ENCODE results near the gene AOC3. TPM values are rescaled to one million over a fixed set of nuclear protein-coding genes. Genes with fewer than 3 reads are reported as not detected.
A peak's percentile ranks its signal among the peaks of the same experiment; 100 is the strongest.

AOC3 gene
- total RNA-seq, 1 experiment from 2014 or later, result 3.5 TPM

DNA sequence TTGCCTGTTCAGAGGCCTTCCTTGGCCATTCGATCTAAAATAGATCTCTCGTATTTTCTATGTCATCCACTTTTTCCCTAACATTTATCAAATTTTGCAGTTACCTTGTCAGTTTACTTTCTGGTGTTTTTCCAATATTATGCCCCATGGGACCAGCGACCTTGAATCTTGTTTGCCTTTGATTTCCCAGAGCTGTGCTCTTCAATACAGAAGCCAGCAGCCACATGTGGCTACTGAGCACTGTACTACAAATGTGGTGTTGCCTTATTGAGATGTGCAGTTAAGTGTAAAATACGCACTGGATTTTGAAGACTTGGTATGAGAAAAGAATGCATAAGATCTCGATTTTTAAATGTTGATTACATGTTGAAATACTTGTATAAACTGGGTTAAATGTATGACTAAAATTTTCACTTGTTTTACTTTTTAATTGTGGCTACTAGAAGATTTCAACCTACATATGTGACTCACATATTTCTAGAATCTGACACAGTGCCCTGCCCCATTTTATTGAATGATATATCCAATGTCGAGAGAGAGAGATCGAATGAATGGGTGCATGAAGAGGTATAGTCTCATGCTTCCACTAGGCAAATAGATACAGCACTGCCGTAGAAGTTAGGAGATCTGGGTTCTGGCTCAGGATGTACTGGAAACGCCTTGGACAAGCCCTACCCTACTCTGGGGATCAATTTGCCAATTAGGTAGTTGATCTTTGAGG lies 18.6 kb upstream of the AOC3 start:
- no TSS peak for BruUV-seq (replicated peaks)
- no peak for DNase-seq
- intact Hi-C loops (cut with micrococcal nuclease; ENCODE audit: unreplicated experiment), result no loop called here

DNA sequence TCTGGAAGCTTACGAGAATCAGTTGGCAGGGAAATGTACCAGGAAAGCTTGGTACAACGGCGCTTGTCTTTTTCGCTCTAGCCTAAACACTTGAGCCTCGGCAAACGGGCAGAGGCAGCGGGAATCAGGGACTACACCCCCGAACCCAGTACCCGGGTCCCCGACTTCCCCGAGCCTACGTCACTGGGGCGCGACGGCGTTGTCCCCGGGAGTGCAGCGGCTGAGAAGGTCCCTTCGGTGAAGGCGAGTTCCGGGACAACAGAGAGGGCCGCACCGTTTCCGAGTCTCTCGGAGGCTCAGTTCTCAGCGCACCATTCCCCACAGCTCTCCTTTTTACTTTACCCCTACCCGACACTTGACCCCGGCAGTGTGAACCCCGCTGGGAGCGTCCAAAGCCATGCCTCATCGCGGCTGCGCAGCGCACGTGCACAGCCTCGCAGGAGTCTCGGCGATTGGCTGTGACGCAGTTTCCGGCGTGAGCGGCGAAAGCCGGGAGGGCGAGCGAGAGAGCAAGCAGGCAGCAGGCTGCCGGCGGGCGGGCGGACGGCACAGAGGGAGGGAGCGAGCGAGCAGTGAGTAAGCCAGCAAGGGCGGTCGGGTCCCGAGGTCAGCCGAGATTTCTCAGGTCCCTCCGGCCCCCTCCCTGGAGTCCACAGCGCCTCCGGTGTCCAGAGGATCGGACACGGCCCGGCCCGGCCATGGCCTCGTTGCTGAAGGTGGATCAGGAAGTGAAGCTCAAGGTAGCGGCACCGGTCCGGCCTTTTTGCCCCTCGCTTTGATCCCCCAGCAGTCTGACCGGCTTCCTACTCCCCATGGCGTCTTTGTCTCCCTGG lies 17.8 kb upstream of the AOC3 start, which contains the start of gene PSME3:
PSME3 (plus strand) TSS at position 464 of the 833 bp plus-strand sequence; CDS start at position 699, 235 bp downstream.
- Mint-ChIP-seq H3K4me1 (ENCODE audit: low read depth, unreplicated experiment) (peaks cover 19% of the 10 kb centered on the region), H3K4me3 (ENCODE audit: low read depth, unreplicated experiment) (peak within 1 kb of the TSS; percentile 88), H3K27ac (ENCODE audit: unreplicated experiment) (peak within 1 kb of the TSS; percentile 96), H3K9me3 (ENCODE audit: low read depth, unreplicated experiment) (no peaks in the 10 kb centered on the region), H3K36me3 (ENCODE audit: insufficient read depth, unreplicated experiment) (peaks cover 57% of the 10 kb centered on the region), H3K27me3 (ENCODE audit: unreplicated experiment) (peaks cover 7% of the 10 kb centered on the region)
- DNase-seq, result peak; percentile 94
- TF ChIP-seq, protein P1, sequence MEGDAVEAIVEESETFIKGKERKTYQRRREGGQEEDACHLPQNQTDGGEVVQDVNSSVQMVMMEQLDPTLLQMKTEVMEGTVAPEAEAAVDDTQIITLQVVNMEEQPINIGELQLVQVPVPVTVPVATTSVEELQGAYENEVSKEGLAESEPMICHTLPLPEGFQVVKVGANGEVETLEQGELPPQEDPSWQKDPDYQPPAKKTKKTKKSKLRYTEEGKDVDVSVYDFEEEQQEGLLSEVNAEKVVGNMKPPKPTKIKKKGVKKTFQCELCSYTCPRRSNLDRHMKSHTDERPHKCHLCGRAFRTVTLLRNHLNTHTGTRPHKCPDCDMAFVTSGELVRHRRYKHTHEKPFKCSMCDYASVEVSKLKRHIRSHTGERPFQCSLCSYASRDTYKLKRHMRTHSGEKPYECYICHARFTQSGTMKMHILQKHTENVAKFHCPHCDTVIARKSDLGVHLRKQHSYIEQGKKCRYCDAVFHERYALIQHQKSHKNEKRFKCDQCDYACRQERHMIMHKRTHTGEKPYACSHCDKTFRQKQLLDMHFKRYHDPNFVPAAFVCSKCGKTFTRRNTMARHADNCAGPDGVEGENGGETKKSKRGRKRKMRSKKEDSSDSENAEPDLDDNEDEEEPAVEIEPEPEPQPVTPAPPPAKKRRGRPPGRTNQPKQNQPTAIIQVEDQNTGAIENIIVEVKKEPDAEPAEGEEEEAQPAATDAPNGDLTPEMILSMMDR (IDR thresholded peaks at IDR 0.05; ENCODE audit: unreplicated experiment), result no peak
- TSS peak; percentile 85 for BruUV-seq (replicated peaks)
- CTCF ChIA-PET, result interaction anchor here (0.6 to 2.6 kb wide), 3 partner anchors 9 to 99 kb away, joined by 3 to 15 read pairs (median 8); partner anchors contain the start of gene BECN1
- intact Hi-C loops (cut with micrococcal nuclease; ENCODE audit: unreplicated experiment), result no loop called here

More for the DNA sequence above, 18.6 kb upstream of the AOC3 start:
- peak overlapping the region; percentile 96 for H3K27ac Mint-ChIP-seq (ENCODE audit: unreplicated experiment)
- CTCF ChIA-PET, result interaction anchor here (2.2 to 2.6 kb wide), 2 partner anchors 8 to 11 kb away, joined by 8 to 15 read pairs; partner anchors contain the start of gene BECN1
- TF ChIP-seq, protein P1 (IDR thresholded peaks at IDR 0.05; ENCODE audit: unreplicated experiment), result no peak
- H3K4me1 Mint-ChIP-seq (ENCODE audit: low read depth, unreplicated experiment), result peaks cover 19% of the 10 kb centered on the region
- H3K9me3 Mint-ChIP-seq (ENCODE audit: low read depth, unreplicated experiment), result no peaks in the 10 kb centered on the region
- peaks cover 14% of the 10 kb centered on the region for H3K27me3 Mint-ChIP-seq (ENCODE audit: unreplicated experiment)
- peak overlapping the region; percentile 88 for H3K4me3 Mint-ChIP-seq (ENCODE audit: low read depth, unreplicated experiment)
- H3K36me3 Mint-ChIP-seq (ENCODE audit: insufficient read depth, unreplicated experiment), result peaks cover 49% of the 10 kb centered on the region

DNA sequence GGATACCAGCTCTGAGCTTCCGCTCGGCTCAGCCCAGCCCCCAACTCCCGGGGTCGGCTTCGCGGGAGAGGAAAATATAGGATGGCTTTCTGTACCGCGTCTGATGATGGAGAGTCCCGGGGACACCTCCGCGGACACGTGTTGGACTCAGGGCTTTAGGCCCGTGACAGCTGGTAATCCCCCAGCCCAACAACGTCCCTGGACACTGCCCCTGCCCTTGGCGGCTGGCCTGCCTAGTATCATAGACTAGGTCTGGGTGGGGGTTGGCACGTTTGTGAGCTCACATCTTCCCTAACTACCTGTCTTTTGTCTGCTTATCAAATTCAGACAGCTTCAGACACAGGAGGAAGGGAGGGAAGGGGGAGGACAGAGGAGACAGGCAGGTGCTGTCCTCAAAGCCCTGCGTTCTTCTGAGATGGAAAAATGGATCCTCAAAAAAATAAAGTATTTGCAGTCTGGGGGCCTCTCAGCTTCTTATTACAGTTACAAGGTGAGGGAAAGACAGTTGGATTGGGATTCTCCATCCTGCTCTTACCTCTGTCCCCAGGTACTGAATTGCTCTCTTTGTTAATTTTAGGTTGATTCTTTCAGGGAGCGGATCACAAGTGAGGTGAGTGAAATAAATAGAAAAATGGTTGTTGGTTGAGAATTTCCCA lies 17.1 kb upstream of the AOC3 start:
- peak overlapping the region; percentile 96 for H3K27ac Mint-ChIP-seq (ENCODE audit: unreplicated experiment)
- no peaks in the 10 kb centered on the region for H3K27me3 Mint-ChIP-seq (ENCODE audit: unreplicated experiment)
- intact Hi-C loops (cut with micrococcal nuclease; ENCODE audit: unreplicated experiment), result no loop called here
- no peak for DNase-seq
- TF ChIP-seq, protein P1 (IDR thresholded peaks at IDR 0.05; ENCODE audit: unreplicated experiment), result no peak
- H3K9me3 Mint-ChIP-seq (ENCODE audit: low read depth, unreplicated experiment), result no peaks in the 10 kb centered on the region
- no TSS peak for BruUV-seq (replicated peaks)
- CTCF ChIA-PET, result interaction anchor here (0.6 to 2.6 kb wide), 5 partner anchors 9 to 357 kb away, joined by 3 to 15 read pairs (median 4); partner anchors contain the start of gene BECN1
- peaks cover 19% of the 10 kb centered on the region for H3K4me1 Mint-ChIP-seq (ENCODE audit: low read depth, unreplicated experiment)
- H3K4me3 Mint-ChIP-seq (ENCODE audit: low read depth, unreplicated experiment), result peak overlapping the region; percentile 88
- peaks cover 64% of the 10 kb centered on the region for H3K36me3 Mint-ChIP-seq (ENCODE audit: insufficient read depth, unreplicated experiment)

DNA sequence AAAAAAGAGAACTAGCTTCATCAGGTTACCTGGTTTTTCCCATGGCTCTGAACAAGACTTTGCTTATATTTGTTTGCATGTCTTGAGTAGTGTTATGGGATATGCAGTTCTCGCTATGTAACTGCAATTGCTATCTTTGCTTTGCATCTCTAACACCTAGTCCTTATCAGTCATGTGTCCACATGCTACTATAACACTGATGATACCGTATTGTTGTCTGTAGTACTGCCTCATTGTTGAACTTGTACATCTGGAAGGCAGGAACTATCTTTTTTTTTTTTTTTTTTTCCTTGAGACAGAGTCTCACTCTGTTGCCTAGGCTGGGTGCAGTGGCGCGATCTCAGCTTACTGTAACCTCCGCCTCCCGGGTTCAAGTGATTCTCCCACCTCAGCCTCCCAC lies 15.3 kb upstream of the AOC3 start:
- no peak overlapping the region for H3K27ac Mint-ChIP-seq (ENCODE audit: unreplicated experiment)
- DNase-seq, result no peak
- peaks cover 19% of the 10 kb centered on the region for H3K4me1 Mint-ChIP-seq (ENCODE audit: low read depth, unreplicated experiment)
- no peaks in the 10 kb centered on the region for H3K9me3 Mint-ChIP-seq (ENCODE audit: low read depth, unreplicated experiment)
- no peak overlapping the region for H3K4me3 Mint-ChIP-seq (ENCODE audit: low read depth, unreplicated experiment)
- CTCF ChIA-PET, result interaction anchor here (0.7 kb wide), 2 partner anchors 336 to 1320 kb away, joined by 3 to 4 read pairs; no protein-coding TSS in a partner anchor
- H3K36me3 Mint-ChIP-seq (ENCODE audit: insufficient read depth, unreplicated experiment), result peaks cover 83% of the 10 kb centered on the region
- BruUV-seq (replicated peaks), result no TSS peak
- TF ChIP-seq, protein P1 (IDR thresholded peaks at IDR 0.05; ENCODE audit: unreplicated experiment), result no peak
- intact Hi-C loops (cut with micrococcal nuclease; ENCODE audit: unreplicated experiment), result no loop called here
- H3K27me3 Mint-ChIP-seq (ENCODE audit: unreplicated experiment), result no peaks in the 10 kb centered on the region
